ENCODE results near the gene APH1A.

DNA sequence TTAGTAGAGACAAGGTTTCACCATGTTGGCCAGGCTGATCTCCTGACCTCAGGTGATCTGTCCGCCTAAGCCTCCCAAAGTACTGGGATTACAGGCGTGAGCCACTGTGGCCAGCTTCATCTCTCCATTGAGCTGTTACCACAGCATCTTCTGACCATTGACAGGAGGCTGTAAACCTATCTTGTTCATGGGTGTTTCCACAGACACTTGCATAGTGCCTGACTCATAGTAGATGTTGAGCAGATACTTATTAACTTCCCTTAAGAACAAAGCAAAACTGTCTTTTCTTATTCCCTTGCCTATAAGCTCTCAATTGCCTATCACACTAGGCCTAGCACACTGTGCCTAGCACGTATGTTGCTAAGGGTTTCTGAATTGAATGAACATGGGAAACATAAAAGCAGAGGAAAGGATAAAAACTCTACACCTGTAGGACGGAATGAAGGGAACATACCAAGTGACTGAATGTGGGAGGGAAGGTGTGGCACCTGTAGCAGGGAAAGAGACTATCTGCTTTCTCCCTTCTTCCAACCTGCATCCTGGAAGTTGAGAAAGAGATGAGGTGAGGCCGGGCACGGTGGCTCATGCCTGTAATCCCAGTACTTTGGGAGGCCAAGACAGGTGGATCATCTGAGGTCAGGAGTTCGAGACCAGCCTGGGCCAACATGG is 2.6 kb upstream of the APH1A start:
- no peak for TF ChIP-seq POLR2A (IDR thresholded peaks at IDR 0.05; ENCODE audit: low read depth, low read length)
- TF ChIP-seq POLR2AphosphoS5 (IDR thresholded peaks at IDR 0.05; ENCODE audit: low read depth, low read length), result no peak
- TF ChIP-seq TAF1 (IDR thresholded peaks at IDR 0.05; ENCODE audit: borderline replicate concordance, low read depth, low read length), result no peak
